HG03558 (cell line): ENCODE measurements around the gene PCDHB12.
"Not testable (repeated sequence)": the region's sequence is repeated elsewhere in the genome, so short reads cannot be mapped to it uniquely, and the experiment has no call there.

Source experiments
- ATAC-seq: cut with Tn5 transposase; IDR thresholded peaks from one replicate; pipeline ENCODE4 v1.9.1; 2021; ENCODE audit warnings: moderate number of reproducible peaks; ENCODE audit not compliant: unreplicated experiment; ENCODE audit errors: extremely low read depth

PCDHB12 gene

DNA sequence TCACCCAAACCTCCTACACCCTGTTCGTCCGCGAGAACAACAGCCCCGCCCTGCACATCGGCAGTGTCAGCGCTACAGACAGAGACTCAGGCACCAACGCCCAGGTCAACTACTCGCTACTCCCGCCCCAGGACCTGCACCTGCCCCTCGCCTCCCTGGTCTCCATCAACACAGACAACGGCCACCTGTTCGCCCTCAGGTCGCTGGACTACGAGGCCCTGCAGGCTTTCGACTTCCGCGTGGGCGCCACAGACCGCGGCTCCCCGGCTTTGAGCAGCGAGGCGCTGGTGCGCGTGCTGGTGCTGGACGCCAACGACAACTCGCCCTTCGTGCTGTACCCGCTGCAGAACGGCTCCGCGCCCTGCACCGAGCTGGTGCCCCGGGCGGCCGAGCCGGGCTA, 7.4 kb upstream of the PCDHB12 start:
- ATAC-seq, result not testable (repeated sequence)

DNA sequence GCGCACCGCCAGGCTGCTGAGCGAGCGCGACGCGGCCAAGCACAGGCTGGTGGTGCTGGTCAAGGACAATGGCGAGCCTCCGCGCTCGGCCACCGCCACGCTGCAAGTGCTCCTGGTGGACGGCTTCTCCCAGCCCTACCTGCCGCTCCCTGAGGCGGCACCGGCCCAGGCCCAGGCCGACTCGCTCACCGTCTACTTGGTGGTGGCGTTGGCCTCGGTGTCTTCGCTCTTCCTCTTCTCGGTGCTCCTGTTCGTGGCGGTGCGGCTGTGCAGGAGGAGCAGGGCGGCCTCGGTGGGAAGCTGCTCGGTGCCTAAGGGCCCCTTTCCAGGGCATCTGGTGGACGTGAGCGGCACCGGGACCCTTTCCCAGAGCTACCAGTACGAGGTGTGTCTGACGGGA, 6.9 kb upstream of the PCDHB12 start:
- ATAC-seq, result not testable (repeated sequence)

DNA sequence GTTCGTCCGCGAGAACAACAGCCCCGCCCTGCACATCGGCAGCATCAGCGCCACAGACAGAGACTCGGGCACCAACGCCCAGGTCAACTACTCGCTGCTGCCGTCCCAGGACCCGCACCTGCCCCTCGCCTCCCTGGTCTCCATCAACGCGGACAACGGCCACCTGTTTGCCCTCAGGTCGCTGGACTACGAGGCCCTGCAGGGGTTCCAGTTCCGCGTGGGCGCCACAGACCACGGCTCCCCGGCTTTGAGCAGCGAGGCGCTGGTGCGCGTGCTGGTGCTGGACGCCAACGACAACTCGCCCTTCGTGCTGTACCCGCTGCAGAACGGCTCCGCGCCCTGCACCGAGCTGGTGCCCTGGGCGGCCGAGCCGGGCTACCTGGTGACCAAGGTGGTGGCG, 1.8 kb downstream of the PCDHB12 start:
- not testable (repeated sequence) for ATAC-seq

DNA sequence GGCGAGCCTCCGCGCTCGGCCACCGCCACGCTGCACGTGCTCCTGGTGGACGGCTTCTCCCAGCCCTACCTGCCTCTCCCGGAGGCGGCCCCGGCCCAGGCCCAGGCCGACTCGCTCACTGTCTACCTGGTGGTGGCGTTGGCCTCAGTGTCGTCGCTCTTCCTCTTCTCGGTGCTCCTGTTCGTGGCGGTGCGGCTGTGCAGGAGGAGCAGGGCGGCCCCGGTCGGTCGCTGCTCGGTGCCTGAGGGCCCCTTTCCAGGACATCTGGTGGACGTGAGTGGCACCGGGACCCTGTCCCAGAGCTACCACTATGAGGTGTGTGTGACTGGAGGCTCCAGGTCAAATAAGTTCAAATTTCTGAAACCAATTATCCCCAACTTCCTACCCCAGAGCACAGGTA, 2.3 kb downstream of the PCDHB12 start:
- ATAC-seq, result not testable (repeated sequence)

DNA sequence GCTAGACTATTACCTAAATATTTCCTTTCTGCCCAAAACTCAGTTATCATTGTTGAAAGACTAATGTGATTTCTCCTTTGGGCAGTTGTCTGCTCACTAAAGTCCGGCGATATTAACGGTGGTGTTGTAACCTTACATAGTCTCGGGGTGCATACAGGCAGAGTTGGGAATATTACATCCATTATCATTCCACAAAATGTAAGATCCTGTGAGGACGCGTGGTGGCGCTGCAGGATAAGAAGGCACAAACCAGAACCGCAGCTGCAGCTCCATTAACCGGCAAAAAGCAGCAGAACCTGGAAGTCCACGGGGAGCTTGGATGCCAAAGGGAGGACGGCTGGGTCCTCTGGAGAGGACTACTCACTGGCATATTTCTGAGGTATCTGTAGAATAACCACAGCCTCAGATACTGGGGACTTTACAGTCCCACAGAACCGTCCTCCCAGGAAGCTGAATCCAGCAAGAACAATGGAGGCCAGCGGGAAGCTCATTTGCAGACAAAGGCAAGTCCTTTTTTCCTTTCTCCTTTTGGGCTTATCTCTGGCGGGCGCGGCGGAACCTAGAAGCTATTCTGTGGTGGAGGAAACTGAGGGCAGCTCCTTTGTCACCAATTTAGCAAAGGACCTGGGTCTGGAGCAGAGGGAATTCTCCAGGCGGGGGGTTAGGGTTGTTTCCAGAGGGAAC, 5.3 kb downstream of the PCDHB12 start, which contains the start of gene PCDHB13:
Gene PCDHB13 (plus strand): TSS at position 264 of the 684 bp plus-strand sequence. CDS start 205 bp downstream, at position 469.
- not testable (repeated sequence) for ATAC-seq

DNA sequence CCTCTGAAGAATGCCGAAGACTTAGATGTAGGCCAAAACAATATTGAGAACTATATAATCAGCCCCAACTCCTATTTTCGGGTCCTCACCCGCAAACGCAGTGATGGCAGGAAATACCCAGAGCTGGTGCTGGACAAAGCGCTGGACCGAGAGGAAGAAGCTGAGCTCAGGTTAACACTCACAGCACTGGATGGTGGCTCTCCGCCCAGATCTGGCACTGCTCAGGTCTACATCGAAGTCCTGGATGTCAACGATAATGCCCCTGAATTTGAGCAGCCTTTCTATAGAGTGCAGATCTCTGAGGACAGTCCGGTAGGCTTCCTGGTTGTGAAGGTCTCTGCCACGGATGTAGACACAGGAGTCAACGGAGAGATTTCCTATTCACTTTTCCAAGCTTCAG, 6.1 kb downstream of the PCDHB12 start:
- not testable (repeated sequence) for ATAC-seq

DNA sequence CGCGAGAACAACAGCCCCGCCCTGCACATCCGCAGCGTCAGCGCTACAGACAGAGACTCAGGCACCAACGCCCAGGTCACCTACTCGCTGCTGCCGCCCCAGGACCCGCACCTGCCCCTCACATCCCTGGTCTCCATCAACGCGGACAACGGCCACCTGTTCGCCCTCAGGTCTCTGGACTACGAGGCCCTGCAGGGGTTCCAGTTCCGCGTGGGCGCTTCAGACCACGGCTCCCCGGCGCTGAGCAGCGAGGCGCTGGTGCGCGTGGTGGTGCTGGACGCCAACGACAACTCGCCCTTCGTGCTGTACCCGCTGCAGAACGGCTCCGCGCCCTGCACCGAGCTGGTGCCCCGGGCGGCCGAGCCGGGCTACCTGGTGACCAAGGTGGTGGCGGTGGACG, 7.0 kb downstream of the PCDHB12 start:
- ATAC-seq, result not testable (repeated sequence)

DNA sequence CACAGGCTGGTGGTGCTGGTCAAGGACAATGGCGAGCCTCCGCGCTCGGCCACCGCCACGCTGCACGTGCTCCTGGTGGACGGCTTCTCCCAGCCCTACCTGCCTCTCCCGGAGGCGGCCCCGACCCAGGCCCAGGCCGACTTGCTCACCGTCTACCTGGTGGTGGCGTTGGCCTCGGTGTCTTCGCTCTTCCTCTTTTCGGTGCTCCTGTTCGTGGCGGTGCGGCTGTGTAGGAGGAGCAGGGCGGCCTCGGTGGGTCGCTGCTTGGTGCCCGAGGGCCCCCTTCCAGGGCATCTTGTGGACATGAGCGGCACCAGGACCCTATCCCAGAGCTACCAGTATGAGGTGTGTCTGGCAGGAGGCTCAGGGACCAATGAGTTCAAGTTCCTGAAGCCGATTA, 7.5 kb downstream of the PCDHB12 start:
- ATAC-seq, result not testable (repeated sequence)

DNA sequence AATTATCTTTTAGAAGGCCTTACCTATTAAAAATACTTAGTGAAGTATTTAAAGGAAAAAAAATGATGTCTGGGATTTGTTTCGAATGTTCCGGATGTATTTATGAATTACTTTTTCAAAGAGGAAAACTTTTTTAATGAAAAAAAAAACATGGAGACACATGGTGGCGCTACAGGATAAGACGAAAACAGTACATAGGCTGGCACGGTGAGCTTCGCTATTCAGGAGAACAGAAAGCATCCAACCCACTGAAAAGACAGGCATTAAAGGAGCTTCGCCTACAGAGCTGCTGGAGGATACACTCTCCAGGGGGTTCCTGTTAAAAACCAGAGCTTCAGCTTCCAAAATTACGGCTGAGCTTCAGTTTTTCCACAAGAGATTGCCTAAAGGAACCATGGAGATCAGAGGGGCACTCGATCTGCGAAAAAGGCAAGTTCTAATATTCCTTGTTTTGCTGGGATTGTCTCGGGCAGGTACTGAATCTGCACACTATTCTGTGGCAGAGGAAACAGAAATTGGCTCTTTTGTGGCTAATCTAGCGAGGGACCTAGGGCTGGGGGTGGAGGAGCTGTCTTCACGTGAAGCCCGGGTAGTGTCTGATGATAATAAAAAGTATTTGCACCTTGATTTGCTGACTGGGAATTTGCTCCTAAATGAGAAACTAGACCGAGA, 14.7 kb downstream of the PCDHB12 start, which contains the start of gene PCDHB14:
Gene PCDHB14 (plus strand): TSS at position 232 of the 672 bp plus-strand sequence. CDS start 163 bp downstream, at position 395.
- ATAC-seq, result no peak

DNA sequence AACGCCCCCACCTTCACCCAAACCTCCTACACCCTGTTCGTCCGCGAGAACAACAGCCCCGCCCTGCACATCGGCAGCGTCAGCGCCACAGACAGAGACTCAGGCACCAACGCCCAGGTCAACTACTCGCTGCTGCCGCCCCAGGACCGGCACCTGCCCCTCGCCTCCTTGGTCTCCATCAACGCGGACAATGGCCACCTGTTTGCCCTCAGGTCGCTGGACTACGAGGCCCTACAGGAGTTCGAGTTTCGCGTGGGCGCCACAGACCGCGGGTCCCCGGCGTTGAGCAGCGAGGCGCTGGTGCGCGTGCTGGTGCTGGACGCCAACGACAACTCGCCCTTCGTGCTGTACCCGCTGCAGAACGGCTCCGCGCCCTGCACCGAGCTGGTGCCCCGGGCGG, 16.3 kb downstream of the PCDHB12 start:
- not testable (repeated sequence) for ATAC-seq

DNA sequence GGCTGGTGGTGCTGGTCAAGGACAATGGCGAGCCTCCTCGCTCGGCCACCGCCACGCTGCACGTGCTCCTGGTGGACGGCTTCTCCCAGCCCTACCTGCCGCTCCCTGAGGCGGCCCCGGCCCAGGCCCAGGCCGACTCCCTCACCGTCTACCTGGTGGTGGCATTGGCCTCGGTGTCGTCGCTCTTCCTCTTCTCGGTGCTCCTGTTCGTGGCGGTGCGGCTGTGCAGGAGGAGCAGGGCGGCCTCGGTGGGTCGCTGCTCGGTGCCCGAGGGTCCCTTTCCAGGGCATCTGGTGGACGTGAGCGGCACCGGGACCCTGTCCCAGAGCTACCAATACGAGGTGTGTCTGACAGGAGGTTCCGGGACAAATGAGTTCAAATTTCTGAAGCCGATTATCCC, 16.9 kb downstream of the PCDHB12 start:
- not testable (repeated sequence) for ATAC-seq

DNA sequence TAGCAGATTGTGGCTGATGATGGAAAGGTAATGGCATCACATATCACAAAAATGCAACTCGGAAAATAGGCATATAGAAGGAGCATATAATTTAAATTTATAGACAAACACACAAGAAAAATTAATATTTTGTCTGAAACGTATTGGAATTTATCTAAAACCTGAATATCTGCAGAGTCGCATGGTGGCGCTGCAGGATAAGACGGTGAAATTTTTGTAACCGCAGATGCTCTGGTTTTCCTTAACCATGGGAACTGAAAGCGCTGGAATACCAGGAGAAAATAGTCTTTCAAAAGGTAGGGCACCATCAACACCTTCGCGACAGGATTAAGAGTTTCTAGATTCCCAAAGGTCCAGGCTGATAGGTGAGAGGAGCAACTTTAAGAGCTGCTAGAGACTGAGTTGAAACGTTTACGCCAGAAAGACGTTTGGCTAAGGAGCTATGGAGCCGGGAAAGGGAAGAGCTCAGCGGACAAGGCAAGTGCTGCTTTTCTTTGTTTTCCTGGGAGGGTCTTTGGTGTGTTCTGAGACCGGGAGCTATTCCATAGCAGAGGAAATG, 25.7 kb downstream of the PCDHB12 start:
- no peak for ATAC-seq

DNA sequence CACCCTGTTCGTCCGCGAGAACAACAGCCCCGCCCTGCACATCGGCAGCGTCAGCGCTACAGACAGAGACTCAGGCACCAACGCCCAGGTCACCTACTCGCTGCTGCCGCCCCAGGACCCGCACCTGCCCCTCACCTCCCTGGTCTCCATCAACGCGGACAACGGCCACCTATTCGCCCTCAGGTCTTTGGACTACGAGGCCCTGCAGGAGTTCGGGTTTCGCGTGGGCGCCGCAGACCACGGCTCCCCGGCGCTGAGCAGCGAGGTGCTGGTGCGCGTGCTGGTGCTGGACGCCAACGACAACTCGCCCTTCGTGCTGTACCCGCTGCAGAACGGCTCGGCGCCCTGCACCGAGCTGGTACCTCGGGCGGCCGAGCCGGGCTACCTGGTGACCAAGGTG, 27.4 kb downstream of the PCDHB12 start:
- not testable (repeated sequence) for ATAC-seq

DNA sequence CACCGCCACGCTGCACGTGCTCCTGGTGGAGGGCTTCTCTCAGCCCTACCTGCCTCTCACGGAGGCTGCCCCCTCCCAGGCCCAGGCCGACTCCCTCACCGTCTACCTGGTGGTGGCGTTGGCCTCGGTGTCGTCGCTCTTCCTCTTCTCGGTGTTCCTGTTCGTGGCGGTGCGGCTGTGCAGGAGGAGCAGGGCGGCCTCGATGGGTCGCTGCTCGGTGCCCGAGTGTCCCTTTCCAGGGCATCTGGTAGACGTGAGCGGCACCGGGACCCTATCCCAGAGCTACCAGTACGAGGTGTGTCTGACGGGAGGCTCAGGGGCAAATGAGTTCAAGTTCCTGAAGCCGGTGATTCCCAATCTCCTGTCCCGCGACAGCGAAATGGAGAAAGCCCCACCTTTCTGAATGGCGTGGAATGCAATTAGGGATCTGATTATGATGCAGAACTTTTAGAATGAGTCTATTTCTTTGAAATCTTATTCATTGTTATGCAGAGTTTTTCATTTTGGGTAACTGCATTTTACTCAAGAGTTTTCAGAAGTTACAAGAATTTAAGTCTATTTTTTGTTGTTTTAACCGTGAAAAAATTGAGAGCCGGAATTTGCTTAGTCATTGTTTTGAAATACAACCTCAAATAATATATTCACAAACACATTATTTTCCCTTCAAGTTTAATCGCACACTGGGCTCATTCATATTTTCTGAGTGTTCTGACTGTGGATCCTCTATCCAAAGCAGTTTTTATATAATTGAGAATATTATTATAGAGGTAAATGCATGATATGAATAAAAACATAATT, 28.2 kb downstream of the PCDHB12 start:
- ATAC-seq, result no peak

DNA sequence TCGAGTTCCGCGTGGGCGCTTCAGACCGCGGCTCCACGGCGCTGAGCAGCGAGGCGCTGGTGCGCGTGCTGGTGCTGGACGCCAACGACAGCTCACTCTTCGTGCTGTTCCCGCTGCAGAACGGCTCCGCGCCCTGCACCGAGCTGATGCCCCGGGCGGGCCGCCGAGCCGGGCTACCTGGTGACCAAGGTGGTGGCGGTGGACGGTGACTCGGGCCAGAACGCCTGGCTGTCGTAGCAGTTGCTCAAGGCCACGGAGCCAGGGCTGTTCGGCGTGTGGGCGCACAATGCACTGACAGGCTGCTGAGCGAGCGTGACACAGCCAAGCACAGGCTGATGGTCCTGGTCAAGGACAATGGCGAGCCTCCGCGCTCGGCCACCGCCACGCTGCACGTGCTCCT, 33.0 kb downstream of the PCDHB12 start:
- ATAC-seq, result no peak

DNA sequence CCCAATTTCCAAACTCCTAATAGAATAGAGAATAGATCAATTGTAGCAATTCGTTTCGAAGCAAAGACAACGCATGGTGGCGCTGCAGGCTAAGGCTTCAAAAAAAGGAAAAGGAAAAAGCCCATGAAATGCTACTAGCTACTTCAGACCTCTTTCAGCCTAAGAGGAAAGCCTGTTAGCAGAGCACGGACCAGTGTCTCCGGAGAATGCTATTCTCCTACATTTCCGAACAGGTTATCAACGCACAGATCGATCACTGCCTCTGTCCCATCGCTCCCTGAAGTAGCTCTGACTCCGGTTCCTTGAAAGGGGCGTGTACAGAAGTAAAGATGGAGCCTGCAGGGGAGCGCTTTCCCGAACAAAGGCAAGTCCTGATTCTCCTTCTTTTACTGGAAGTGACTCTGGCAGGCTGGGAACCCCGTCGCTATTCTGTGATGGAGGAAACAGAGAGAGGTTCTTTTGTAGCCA, 36.8 kb downstream of the PCDHB12 start, which contains the start of gene PCDHB15:
Gene PCDHB15 (plus strand): TSS at position 146 of the 468 bp plus-strand sequence. CDS start 184 bp downstream, at position 330.
- no peak for ATAC-seq

DNA sequence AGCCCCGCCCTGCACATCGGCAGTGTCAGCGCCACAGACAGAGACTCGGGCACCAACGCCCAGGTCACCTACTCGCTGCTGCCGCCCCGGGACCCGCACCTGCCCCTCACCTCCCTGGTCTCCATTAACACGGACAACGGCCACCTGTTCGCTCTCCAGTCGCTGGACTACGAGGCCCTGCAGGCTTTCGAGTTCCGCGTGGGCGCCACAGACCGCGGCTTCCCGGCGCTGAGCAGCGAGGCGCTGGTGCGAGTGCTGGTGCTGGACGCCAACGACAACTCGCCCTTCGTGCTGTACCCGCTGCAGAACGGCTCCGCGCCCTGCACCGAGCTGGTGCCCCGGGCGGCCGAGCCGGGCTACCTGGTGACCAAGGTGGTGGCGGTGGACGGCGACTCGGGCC, 38.5 kb downstream of the PCDHB12 start:
- ATAC-seq, result not testable (repeated sequence)

DNA sequence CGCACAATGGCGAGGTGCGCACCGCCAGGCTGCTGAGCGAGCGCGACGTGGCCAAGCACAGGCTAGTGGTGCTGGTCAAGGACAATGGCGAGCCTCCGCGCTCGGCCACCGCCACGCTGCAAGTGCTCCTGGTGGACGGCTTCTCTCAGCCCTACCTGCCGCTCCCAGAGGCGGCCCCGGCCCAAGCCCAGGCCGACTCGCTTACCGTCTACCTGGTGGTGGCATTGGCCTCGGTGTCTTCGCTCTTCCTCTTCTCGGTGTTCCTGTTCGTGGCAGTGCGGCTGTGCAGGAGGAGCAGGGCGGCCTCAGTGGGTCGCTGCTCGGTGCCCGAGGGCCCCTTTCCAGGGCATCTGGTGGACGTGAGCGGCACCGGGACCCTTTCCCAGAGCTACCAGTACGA, 38.9 kb downstream of the PCDHB12 start:
- not testable (repeated sequence) for ATAC-seq

DNA sequence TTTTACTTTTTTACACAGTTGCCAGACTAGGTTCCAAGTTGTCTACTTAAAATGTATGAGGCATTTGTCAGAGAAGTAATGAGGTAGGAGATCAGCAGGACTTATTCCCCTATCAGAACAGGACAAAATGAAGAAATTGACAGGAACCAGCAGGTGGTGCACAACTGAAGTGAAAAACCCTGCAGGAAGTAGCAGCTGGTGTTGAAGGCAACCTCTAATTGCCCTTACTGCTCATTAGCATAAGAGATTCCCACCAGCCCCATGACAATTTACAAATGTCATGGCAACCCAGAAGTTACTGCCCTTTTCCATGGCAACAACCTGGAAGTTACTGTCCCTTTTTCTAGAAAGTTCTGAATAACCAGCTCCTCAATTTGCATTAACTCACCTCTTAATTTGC, 42.1 kb downstream of the PCDHB12 start:
- no peak for ATAC-seq

DNA sequence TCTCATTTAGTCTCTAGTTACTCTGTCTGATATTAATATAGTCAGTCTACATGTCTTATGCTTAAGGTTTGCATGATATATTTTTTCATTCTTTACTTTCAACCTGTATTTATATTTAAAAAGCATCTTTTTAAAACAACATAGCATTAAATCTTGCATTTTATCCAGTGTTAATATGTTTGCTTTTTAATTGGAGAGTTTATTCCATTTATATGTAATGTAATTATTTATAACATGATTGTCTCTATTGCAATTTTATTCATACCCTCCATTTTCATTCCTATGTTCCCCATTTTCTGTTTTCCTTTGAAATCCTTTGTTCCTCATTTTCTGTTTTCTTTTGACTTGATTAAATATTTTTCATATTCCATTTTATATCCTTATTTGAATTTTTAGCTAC, 49.9 kb downstream of the PCDHB12 start:
- no peak for ATAC-seq
